ENCODE measurements around the gene MAST3. TPM values are rescaled to one million over a fixed set of nuclear protein-coding genes. Genes with fewer than 3 reads are reported as not detected.

The MAST3 gene
- total and polyA plus RNA-seq, 2 of the 13 experiments (the other 11 are each of a cell fraction or from before 2014, with no cell fraction given) = 4.1 to 4.6 TPM

GRCh38 chr19:18058208-18059009 lies 39.2 kb upstream of the MAST3 start (continued):
- no peak for TF ChIP-seq GABPA (IDR thresholded peaks at IDR 0.05; ENCODE audit: low read depth, low read length)
- 0 out of 2 replicates have a peak, but pooled peaks have one; percentile 31 for TF ChIP-seq GABPA (CRISPR knock-in tag; IDR thresholded peaks at IDR 0.05; ENCODE audit: low read depth)
- TF ChIP-seq ADNP (CRISPR knock-in tag; IDR thresholded peaks at IDR 0.05) = no peak
- TF ChIP-seq KDM4B (CRISPR knock-in tag; IDR thresholded peaks at IDR 0.05) = 0 out of 2 replicates have a peak, but pooled peaks have one; percentile 55
- TF ChIP-seq ZNF101 (CRISPR knock-in tag; IDR thresholded peaks at IDR 0.05; ENCODE audit: borderline replicate concordance, low read depth) = no peak
- TF ChIP-seq BRF2 (CRISPR knock-in tag; IDR thresholded peaks at IDR 0.05) = no peak
- TF ChIP-seq SOX5 (CRISPR knock-in tag; IDR thresholded peaks at IDR 0.05; ENCODE audit: borderline replicate concordance) = 0 out of 2 replicates have a peak, but pooled peaks have one; percentile 27
- TF ChIP-seq TCF7L2 (IDR thresholded peaks at IDR 0.05; ENCODE audit: low read depth, low read length) = no peak
- TF ChIP-seq RCOR2 (CRISPR knock-in tag; IDR thresholded peaks at IDR 0.05) = no peak
- no peak; the same call in 1 of the 2 replicates for TF ChIP-seq ZNF547 (CRISPR knock-in tag; IDR thresholded peaks at IDR 0.05)
- TF ChIP-seq ZSCAN25 (CRISPR knock-in tag; IDR thresholded peaks at IDR 0.05) = no peak
- no peak for TF ChIP-seq SRSF9 (IDR thresholded peaks at IDR 0.05; ENCODE audit: borderline replicate concordance, insufficient read depth, low read depth, low read length, poor library complexity, severe bottlenecking)
- 0 out of 2 replicates have a peak, but pooled peaks have one; percentile 32 for TF ChIP-seq SALL1 (CRISPR knock-in tag; IDR thresholded peaks at IDR 0.05)
- TF ChIP-seq RAD21 (CRISPR knock-in tag; IDR thresholded peaks at IDR 0.05) = peak; percentile 95
- 0 out of 2 replicates have a peak, but pooled peaks have one; percentile 43 for TF ChIP-seq ETV6 (CRISPR knock-in tag; conservative IDR thresholded peaks at IDR 0.05)
- TF ChIP-seq SP140L (CRISPR knock-in tag; IDR thresholded peaks at IDR 0.05; ENCODE audit: borderline replicate concordance) = no peak
- 0 out of 2 replicates have a peak, but pooled peaks have one; percentile 27 for TF ChIP-seq THAP11 (CRISPR knock-in tag; IDR thresholded peaks at IDR 0.05)
- no peak for TF ChIP-seq ZNF234 (CRISPR knock-in tag; conservative IDR thresholded peaks at IDR 0.05)
- no peak for TF ChIP-seq EHMT2 (IDR thresholded peaks at IDR 0.05; ENCODE audit: borderline replicate concordance, low read depth, low read length)
- TF ChIP-seq AGO1 (IDR thresholded peaks at IDR 0.05; ENCODE audit: low read depth, low read length, poor library complexity, severe bottlenecking) = no peak
- no peak for TF ChIP-seq TOE1 (CRISPR knock-in tag; IDR thresholded peaks at IDR 0.05)
- TF ChIP-seq ELF1 (CRISPR knock-in tag; IDR thresholded peaks at IDR 0.05) = peak; percentile 56
- TF ChIP-seq ZNF784 (CRISPR knock-in tag; IDR thresholded peaks at IDR 0.05; ENCODE audit: borderline replicate concordance) = no peak
- TF ChIP-seq, protein P1, sequence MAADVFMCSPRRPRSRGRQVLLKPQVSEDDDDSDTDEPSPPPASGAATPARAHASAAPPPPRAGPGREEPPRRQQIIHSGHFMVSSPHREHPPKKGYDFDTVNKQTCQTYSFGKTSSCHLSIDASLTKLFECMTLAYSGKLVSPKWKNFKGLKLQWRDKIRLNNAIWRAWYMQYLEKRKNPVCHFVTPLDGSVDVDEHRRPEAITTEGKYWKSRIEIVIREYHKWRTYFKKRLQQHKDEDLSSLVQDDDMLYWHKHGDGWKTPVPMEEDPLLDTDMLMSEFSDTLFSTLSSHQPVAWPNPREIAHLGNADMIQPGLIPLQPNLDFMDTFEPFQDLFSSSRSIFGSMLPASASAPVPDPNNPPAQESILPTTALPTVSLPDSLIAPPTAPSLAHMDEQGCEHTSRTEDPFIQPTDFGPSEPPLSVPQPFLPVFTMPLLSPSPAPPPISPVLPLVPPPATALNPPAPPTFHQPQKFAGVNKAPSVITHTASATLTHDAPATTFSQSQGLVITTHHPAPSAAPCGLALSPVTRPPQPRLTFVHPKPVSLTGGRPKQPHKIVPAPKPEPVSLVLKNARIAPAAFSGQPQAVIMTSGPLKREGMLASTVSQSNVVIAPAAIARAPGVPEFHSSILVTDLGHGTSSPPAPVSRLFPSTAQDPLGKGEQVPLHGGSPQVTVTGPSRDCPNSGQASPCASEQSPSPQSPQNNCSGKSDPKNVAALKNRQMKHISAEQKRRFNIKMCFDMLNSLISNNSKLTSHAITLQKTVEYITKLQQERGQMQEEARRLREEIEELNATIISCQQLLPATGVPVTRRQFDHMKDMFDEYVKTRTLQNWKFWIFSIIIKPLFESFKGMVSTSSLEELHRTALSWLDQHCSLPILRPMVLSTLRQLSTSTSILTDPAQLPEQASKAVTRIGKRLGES (CRISPR knock-in tag; IDR thresholded peaks at IDR 0.05; ENCODE audit: borderline replicate concordance) = no peak
- TF ChIP-seq ZNF772 (CRISPR knock-in tag; IDR thresholded peaks at IDR 0.05) = 0 out of 2 replicates have a peak, but pooled peaks have one; percentile 20
- TF ChIP-seq ZFX (CRISPR knock-in tag; IDR thresholded peaks at IDR 0.05; ENCODE audit: low read depth) = peak; percentile 43; the same call in 1 of the 2 replicates

All from HepG2 (cell line).